SJSA1 (cell line): Measurements from ENCODE around the gene HES6. TPM values are rescaled to one million over a fixed set of nuclear protein-coding genes. Genes with fewer than 3 reads are reported as not detected.

ENCODE experiments used
- DNase-seq, 2 experiments: peaks; one replicate each; pipeline ENCODE4 v3.0.0-alpha.2; 2015 to 2020; ENCODE audit warnings: low spot score in 2 of 2, low read depth in 1 of 2
- H3K27ac ChIP-seq: fragments of 250-450 bp; sonication (Bioruptor Pico); 2 replicates; pipeline ENCODE4 v1.5.1; 2020; ENCODE audit warnings: mild to moderate bottlenecking, moderate library complexity
- H3K27me3 ChIP-seq: fragments of 250-450 bp; sonication (Bioruptor Pico); replicated peaks from 2 replicates; pipeline ENCODE4 v1.5.1; 2020; ENCODE audit warnings: mild to moderate bottlenecking, moderate library complexity
- H3K36me3 ChIP-seq: fragments of 250-450 bp; sonication (Bioruptor Pico); 2 replicates; pipeline ENCODE4 v1.5.1; 2020; ENCODE audit warnings: mild to moderate bottlenecking
- H3K4me1 ChIP-seq: fragments of 250-450 bp; sonication (Bioruptor Pico); replicated peaks from 2 replicates; pipeline ENCODE4 v1.6.1; 2021; ENCODE audit warnings: mild to moderate bottlenecking
- H3K4me3 ChIP-seq: fragments of 250-450 bp; sonication (Bioruptor Pico); 2 replicates; pipeline ENCODE4 v1.5.1; 2020; ENCODE audit warnings: mild to moderate bottlenecking
- H3K9me3 ChIP-seq: fragments of 250-450 bp; sonication (Bioruptor Pico); replicated peaks from 2 replicates; pipeline ENCODE4 v1.5.1; 2020; ENCODE audit warnings: mild to moderate bottlenecking
- total RNA-seq: library from RNA; depleted of rRNA; stranded (reverse); fragments of >200 nt; shearing (Covaris generic); gene quantifications from 2 replicates; pipeline ENCODE4 v1.2.3, GENCODE V29; 2014; rRNA removed

Gene HES6
- 13.8 and 31.7 TPM in 2 replicates for total RNA-seq

DNA sequence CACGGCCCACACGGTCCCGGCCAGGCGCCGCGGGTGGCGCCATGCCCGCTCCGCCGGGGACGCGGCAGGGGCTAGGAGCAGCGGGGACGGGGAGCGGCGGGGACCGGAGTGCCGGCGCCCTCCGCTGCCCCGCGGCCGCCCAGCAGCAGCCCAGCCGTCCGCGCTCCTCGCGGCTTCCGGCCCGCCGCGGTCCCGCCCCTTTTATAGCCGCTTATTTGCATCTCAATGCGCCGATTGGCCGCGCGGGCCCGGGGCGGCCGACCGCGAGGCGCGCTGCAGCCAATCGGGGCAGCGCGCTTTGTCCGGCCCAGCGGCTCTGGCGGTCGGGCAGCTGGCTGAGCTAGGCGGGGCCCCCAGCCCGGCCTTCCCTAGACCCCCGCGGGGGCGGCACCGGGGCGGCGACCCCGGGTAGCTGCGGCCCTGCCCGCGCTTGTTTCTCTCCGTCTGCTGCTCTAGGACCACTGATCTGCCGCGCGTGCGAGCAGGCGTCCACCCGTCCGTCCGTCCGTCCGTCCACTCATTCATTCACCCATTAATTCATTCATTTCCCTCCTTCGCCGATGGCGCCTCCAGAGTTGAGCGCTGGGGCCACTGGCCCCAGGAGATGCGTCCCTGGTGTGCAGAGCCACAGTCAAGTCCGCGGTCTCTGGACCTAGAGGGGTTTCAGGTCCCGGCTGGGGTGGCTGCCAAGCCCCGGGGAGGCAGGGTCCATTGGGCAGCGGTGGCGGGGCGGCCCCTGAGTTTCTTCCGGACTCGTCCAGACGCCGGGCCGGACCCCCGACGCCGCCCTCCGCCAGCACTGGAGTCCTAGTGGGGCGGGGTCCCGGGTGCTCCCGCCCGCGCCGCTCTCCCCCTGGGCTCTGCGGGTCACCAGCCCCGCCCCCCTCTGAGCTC is at the start of gene HES6:
TSS of gene HES6 (minus strand) at position 176 of the 894 bp plus-strand sequence. CDS start at position 43, 133 bp downstream.
- Histone ChIP-seq H3K4me1 (peaks cover 15% of the 10 kb centered on the region), H3K27me3 (peaks cover 11% of the 10 kb centered on the region), H3K9me3 (peaks cover 3% of the 10 kb centered on the region; the same call in 1 of the 2 replicates), H3K27ac (no peak within 1 kb of the TSS), H3K4me3 (peak within 1 kb of the TSS; percentile 86), H3K36me3 (peaks cover 8% of the 10 kb centered on the region)
- peak; percentile 82 to 90 for DNase-seq

GRCh38 chr2:238289574-238289973 is 49.7 kb upstream of the HES6 start:
- H3K27ac ChIP-seq, result peak overlapping the region; percentile 84
- H3K4me3 ChIP-seq, result peak overlapping the region; percentile 80
- H3K36me3 ChIP-seq, result peaks cover 14% of the 10 kb centered on the region
- no peaks in the 10 kb centered on the region; the same call in 1 of the 2 replicates for H3K27me3 ChIP-seq
- DNase-seq, result no peak
- peaks cover 51% of the 10 kb centered on the region for H3K4me1 ChIP-seq
- no peaks in the 10 kb centered on the region for H3K9me3 ChIP-seq

- DNase-seq, result peak; percentile 98 to 99
- H3K4me1 ChIP-seq, result peaks cover 51% of the 10 kb centered on the region
- no peaks in the 10 kb centered on the region; the same call in 1 of the 2 replicates for H3K27me3 ChIP-seq
- no peaks in the 10 kb centered on the region for H3K9me3 ChIP-seq
- H3K4me3 ChIP-seq, result peak overlapping the region; percentile 80
- H3K36me3 ChIP-seq, result peaks cover 14% of the 10 kb centered on the region
- H3K27ac ChIP-seq, result peak overlapping the region; percentile 84
These were observed 49.1 kb upstream of the HES6 start for GRCh38 chr2:238288650-238289573.

- Histone ChIP-seq H3K27ac (peak within 1 kb of the TSS; percentile 84), H3K9me3 (no peaks in the 10 kb centered on the region), H3K4me1 (peaks cover 51% of the 10 kb centered on the region), H3K27me3 (no peaks in the 10 kb centered on the region; the same call in 1 of the 2 replicates), H3K4me3 (peak within 1 kb of the TSS; percentile 80), H3K36me3 (peaks cover 14% of the 10 kb centered on the region)
- DNase-seq, result peak; percentile 79 to 81
These were observed 48.2 kb upstream of the HES6 start, which contains the start of gene PER2 for GRCh38 chr2:238287737-238288649. Gene PER2, minus strand, starts transcription at chr2:238288610. Its CDS starts 10,674 bp downstream, at chr2:238277936.

DNA sequence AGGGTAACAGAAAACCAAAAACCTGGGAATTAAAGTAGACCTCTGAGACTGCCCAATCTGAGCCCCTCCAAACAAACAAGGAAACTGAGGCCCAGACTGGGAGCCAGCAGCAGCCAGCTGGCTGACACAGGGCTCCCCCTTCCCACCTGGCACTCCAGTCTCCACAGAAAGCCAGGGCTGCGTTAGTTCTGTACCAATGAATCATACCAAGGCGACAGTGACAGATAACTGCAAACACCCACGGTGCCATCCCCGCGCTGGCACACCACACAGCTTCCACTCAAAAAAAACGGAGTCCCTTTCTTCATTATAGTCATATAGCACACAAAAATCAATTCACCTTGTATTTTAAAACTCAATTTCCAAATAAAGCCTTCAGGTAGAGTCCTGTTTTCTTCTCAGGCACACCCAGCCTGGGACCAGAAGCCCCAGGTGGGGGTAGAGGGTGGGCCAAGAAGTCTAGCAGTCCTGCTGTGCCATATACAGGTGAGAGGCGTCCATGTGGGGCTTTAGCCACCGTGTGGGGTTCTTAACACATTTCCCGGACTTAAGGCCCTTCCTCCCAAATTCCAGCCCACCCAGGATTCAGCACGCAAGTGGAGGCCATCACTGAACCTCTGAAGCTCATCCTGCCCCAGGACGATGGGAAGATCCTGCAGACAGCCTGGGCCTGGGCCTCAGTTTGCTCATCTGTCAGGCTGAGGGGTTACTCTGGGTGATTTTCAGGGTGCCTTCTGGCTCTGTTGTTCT is 47.3 kb upstream of the HES6 start:
- no peaks in the 10 kb centered on the region for H3K27me3 ChIP-seq
- peaks cover 14% of the 10 kb centered on the region for H3K36me3 ChIP-seq
- DNase-seq, result peak in 1 of 2 experiments; percentile 4
- H3K4me3 ChIP-seq, result peak overlapping the region; percentile 80
- H3K4me1 ChIP-seq, result peaks cover 51% of the 10 kb centered on the region
- no peaks in the 10 kb centered on the region for H3K9me3 ChIP-seq
- H3K27ac ChIP-seq, result peak overlapping the region; percentile 84

GRCh38 chr2:238286551-238286950 is 46.7 kb upstream of the HES6 start:
- H3K4me3 ChIP-seq, result no peak overlapping the region
- H3K4me1 ChIP-seq, result peaks cover 51% of the 10 kb centered on the region
- peak in 1 of 2 experiments; percentile 33 for DNase-seq
- H3K27ac ChIP-seq, result peak overlapping the region; percentile 84
- H3K36me3 ChIP-seq, result peaks cover 14% of the 10 kb centered on the region
- no peaks in the 10 kb centered on the region for H3K27me3 ChIP-seq
- no peaks in the 10 kb centered on the region for H3K9me3 ChIP-seq

- Histone ChIP-seq H3K4me1 (peaks cover 51% of the 10 kb centered on the region), H3K4me3 (no peak overlapping the region), H3K27ac (peak overlapping the region; percentile 84), H3K9me3 (no peaks in the 10 kb centered on the region), H3K27me3 (no peaks in the 10 kb centered on the region), H3K36me3 (peaks cover 14% of the 10 kb centered on the region)
- no peak for DNase-seq
These were observed 46.3 kb upstream of the HES6 start for GRCh38 chr2:238286095-238286494.

- no peaks in the 10 kb centered on the region for H3K9me3 ChIP-seq
- peaks cover 50% of the 10 kb centered on the region for H3K4me1 ChIP-seq
- peaks cover 14% of the 10 kb centered on the region for H3K36me3 ChIP-seq
- no peaks in the 10 kb centered on the region for H3K27me3 ChIP-seq
- H3K4me3 ChIP-seq, result no peak overlapping the region
- peak overlapping the region; percentile 84 for H3K27ac ChIP-seq
- peak; percentile 93 to 94 for DNase-seq
These were observed 45.8 kb upstream of the HES6 start for GRCh38 chr2:238285653-238286082.

GRCh38 chr2:238284802-238285515 is 45.1 kb upstream of the HES6 start:
- Histone ChIP-seq H3K27ac (peak overlapping the region; percentile 84), H3K27me3 (no peaks in the 10 kb centered on the region), H3K36me3 (peaks cover 14% of the 10 kb centered on the region), H3K4me1 (peaks cover 43% of the 10 kb centered on the region), H3K4me3 (no peak overlapping the region), H3K9me3 (no peaks in the 10 kb centered on the region)
- no peak for DNase-seq

- H3K4me3 ChIP-seq, result no peak overlapping the region
- peaks cover 32% of the 10 kb centered on the region for H3K4me1 ChIP-seq
- DNase-seq, result no peak
- H3K27me3 ChIP-seq, result no peaks in the 10 kb centered on the region
- H3K27ac ChIP-seq, result no peak overlapping the region
- H3K36me3 ChIP-seq, result peaks cover 11% of the 10 kb centered on the region
- H3K9me3 ChIP-seq, result no peaks in the 10 kb centered on the region
These were observed 43.3 kb upstream of the HES6 start for GRCh38 chr2:238282861-238283738.
